ENCODE data around the gene FIGLA. TPM values are rescaled to one million over a fixed set of nuclear protein-coding genes. Genes with fewer than 3 reads are reported as not detected.
"Not testable (repeated sequence)": the region's sequence is repeated elsewhere in the genome, so short reads cannot be mapped to it uniquely, and the experiment has no call there.

FIGLA gene
- total RNA-seq, 1 donor = not detected

- H3K4me3 ChIP-seq (ENCODE audit: low read depth, low read length) = no peak overlapping the region
- no peak for TF ChIP-seq CTCF (IDR thresholded peaks at IDR 0.05; ENCODE audit: insufficient read depth, low read length)
- no peak for DNase-seq (ENCODE audit: low read depth)
Measured at GRCh38 chr2:70743068-70743467, 47.4 kb downstream of the FIGLA start.

- H3K4me3 ChIP-seq (ENCODE audit: low read depth, low read length); DNase-seq (ENCODE audit: low read depth): not testable (repeated sequence)
Measured at GRCh38 chr2:70739492-70739891, 51.0 kb downstream of the FIGLA start.

GRCh38 chr2:70738159-70738558, 52.3 kb downstream of the FIGLA start:
- no peak for TF ChIP-seq CTCF (IDR thresholded peaks at IDR 0.05; ENCODE audit: insufficient read depth, low read length)
- no peak for DNase-seq (ENCODE audit: low read depth)
- H3K4me3 ChIP-seq (ENCODE audit: low read depth, low read length) = no peak overlapping the region

- no peak overlapping the region for H3K4me3 ChIP-seq (ENCODE audit: low read depth, low read length)
- no peak for TF ChIP-seq CTCF (IDR thresholded peaks at IDR 0.05; ENCODE audit: insufficient read depth, low read length)
Measured at GRCh38 chr2:70735071-70735470, 55.4 kb downstream of the FIGLA start.

GRCh38 chr2:70733646-70734180, 56.7 kb downstream of the FIGLA start:
- TF ChIP-seq CTCF (IDR thresholded peaks at IDR 0.05; ENCODE audit: insufficient read depth, low read length) = no peak
- DNase-seq (ENCODE audit: low read depth) = no peak
- no peak overlapping the region for H3K4me3 ChIP-seq (ENCODE audit: low read depth, low read length)

More at GRCh38 chr2:70735071-70735470, 55.4 kb downstream of the FIGLA start:
- DNase-seq (ENCODE audit: low read depth) = no peak

GRCh38 chr2:70732766-70733645, 57.4 kb downstream of the FIGLA start:
- H3K4me3 ChIP-seq (ENCODE audit: low read depth, low read length) = no peak overlapping the region
- DNase-seq (ENCODE audit: low read depth) = no peak
- TF ChIP-seq CTCF (IDR thresholded peaks at IDR 0.05; ENCODE audit: insufficient read depth, low read length) = no peak

GRCh38 chr2:70730730-70731129, 59.7 kb downstream of the FIGLA start:
- no peak for TF ChIP-seq CTCF (IDR thresholded peaks at IDR 0.05; ENCODE audit: insufficient read depth, low read length)
- no peak overlapping the region for H3K4me3 ChIP-seq (ENCODE audit: low read depth, low read length)
- DNase-seq (ENCODE audit: low read depth) = no peak
